Heart left ventricle (tissue), 13 donors: ENCODE results near the gene NLGN3.

Source experiments
- POLR2A ChIP-seq, 2 donors: fragments of 450-650 bp; IDR thresholded peaks; one replicate each; pipeline ENCODE4 v1.6.1; 2017; ENCODE audit warnings: antibody characterized with exemption in 2 of 2, mild to moderate bottlenecking in 2 of 2, moderate library complexity in 2 of 2
- TF ChIP-seq, protein P1 (sequence below), 12 donors: fragments of 200-600 bp; sonication (generic) in 4 of 12; IDR thresholded peaks; one replicate each; pipeline versions ENCODE4 v1.5.0 to v1.8.0; 2018 to 2022; ENCODE audit warnings: antibody characterized with exemption in 12 of 12, mild to moderate bottlenecking in 5 of 12
- donor health status: ischemic (EF 13 %, LVEDD 7.1; RV severe dilation, severe dysfunction).
- donor health status: DM: no; HTN: yes; CAD: no.
- donor health status: DM: no; HTN: no; CAD: no.
- donor health status: ischemic (EF 25% LVEDD 6.9; RV normal size, moderate dysfunction).
- donor health status: ischemic (EF 25% LVEDD 5.7; RV mildly dilated, moderate dysfunction).
- donor health status: ischemic (EF 35%, LVEDD 5.7; RV mildly dilated, moderate dysfunction).
- donor health status: nonischemic (EF 11% LVEDD 7.7; RV severe dilation, severe dysfunction).
- donor health status: DM: yes; HTN: yes; CAD: no.
- donor health status: PGD.
- donor health status: ischemic (EF 29% LVEDD 5.4; RV normal size, mild dysfunction).
- donor health status: nonischemic (EF 23%, LVEDD 6.1; RV moderate dilation, normal function).

DNA sequence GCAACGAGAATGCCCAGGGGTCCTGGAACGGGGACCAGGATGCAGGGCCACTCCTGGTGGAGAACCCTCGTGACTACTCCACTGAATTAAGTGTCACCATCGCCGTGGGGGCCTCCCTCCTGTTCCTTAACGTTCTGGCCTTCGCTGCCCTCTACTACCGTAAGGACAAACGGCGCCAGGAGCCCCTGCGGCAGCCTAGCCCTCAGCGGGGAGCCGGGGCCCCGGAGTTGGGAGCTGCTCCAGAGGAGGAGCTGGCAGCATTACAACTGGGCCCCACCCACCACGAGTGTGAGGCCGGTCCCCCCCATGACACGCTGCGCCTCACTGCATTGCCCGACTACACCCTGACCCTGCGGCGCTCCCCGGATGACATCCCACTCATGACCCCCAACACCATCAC lies 24.9 kb downstream of the NLGN3 start:
- TF ChIP-seq POLR2A (IDR thresholded peaks at IDR 0.05), result no peak
- TF ChIP-seq, protein P1, sequence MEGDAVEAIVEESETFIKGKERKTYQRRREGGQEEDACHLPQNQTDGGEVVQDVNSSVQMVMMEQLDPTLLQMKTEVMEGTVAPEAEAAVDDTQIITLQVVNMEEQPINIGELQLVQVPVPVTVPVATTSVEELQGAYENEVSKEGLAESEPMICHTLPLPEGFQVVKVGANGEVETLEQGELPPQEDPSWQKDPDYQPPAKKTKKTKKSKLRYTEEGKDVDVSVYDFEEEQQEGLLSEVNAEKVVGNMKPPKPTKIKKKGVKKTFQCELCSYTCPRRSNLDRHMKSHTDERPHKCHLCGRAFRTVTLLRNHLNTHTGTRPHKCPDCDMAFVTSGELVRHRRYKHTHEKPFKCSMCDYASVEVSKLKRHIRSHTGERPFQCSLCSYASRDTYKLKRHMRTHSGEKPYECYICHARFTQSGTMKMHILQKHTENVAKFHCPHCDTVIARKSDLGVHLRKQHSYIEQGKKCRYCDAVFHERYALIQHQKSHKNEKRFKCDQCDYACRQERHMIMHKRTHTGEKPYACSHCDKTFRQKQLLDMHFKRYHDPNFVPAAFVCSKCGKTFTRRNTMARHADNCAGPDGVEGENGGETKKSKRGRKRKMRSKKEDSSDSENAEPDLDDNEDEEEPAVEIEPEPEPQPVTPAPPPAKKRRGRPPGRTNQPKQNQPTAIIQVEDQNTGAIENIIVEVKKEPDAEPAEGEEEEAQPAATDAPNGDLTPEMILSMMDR (IDR thresholded peaks at IDR 0.05), result no peak
